IPS-18a (cell line): Measurements from ENCODE around the gene ISLR.
"Not testable (repeated sequence)": the region's sequence is repeated elsewhere in the genome, so short reads cannot be mapped to it uniquely, and the experiment has no call there.

ENCODE experiments used
- H3K27ac ChIP-seq: one replicate; pipeline ENCODE4 v1.5.1; 2013; ENCODE audit warnings: low read length
- H3K27me3 ChIP-seq: one replicate; pipeline ENCODE4 v1.6.1; 2013; ENCODE audit warnings: mild to moderate bottlenecking, low read length; ENCODE audit not compliant: control insufficient read depth, insufficient read depth
- H3K36me3 ChIP-seq: one replicate; pipeline ENCODE4 v1.6.1; 2013; ENCODE audit warnings: low read depth, low read length; ENCODE audit not compliant: control insufficient read depth
- H3K4me1 ChIP-seq: one replicate; pipeline ENCODE4 v1.6.1; 2013; ENCODE audit warnings: low read depth, low read length; ENCODE audit not compliant: control insufficient read depth
- H3K4me3 ChIP-seq: one replicate; pipeline ENCODE4 v1.5.1; 2013; ENCODE audit warnings: low read length
- H3K9ac ChIP-seq: one replicate; pipeline ENCODE4 v1.6.1; 2013; ENCODE audit warnings: mild to moderate bottlenecking, low read length, moderate library complexity
- H3K9me3 ChIP-seq: one replicate; pipeline ENCODE4 v1.6.1; 2013; ENCODE audit warnings: low read depth, low read length; ENCODE audit not compliant: control insufficient read depth

The ISLR gene

DNA sequence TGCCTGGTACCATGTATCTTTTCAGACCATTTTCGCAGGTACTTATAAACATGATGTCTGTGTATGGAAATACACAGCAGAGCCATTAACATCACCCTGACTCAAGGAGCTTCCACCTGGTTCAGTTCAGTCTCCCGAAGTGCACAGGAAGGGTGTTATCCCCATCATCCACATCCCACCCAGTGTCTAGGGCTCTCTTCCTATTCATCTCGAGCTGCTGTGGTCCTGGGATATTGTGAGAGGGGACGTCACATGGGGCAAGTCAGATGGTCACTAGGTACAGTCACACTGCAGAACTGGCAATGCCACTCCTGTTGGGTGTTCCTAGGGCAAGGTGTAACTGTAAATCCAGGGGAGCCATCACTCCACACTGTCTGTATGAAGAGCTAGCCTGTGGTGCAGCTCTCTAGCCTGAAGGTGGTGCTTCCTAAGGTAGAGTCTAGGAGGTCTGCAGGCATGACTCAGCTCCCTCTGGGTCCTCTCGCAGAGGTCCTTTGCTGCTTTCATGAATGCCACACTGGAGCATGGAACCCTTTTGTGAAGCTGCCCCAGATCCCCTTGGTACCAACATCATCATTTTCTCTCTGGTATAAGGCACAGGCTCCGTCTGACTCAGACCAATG is 29.2 kb upstream of the ISLR start:
- Histone ChIP-seq H3K4me1 (peaks cover 27% of the 10 kb centered on the region), H3K9ac (no peak overlapping the region), H3K36me3 (no peaks in the 10 kb centered on the region), H3K27ac (no peak overlapping the region), H3K9me3 (no peaks in the 10 kb centered on the region), H3K27me3 (peaks cover 2% of the 10 kb centered on the region), H3K4me3 (no peak overlapping the region)

DNA sequence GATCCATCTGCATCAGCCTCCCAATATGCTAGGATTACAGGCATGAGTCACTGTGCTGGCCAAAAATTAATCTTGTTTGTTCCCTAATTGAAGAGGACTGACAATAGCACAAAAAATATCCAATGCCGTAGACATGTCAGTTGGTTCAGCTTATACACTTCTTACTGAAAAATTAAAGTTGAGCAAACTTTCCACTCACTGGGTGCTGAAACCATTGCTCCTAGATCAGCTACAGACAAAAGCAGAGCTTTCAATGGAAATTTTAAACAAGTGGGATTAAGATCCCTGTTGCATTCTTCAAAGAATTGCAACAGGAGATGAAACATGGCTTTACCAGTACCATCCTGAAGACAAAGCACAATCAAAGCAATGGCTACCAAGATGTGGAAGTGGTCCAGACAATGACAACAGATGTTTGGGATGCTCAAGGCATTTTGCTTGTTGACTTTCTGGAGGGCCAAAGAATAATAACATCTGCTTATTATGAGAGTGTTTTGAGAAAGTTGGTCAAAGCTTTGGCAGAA is 27.2 kb upstream of the ISLR start:
- H3K36me3 ChIP-seq = no peaks in the 10 kb centered on the region
- no peaks in the 10 kb centered on the region for H3K9me3 ChIP-seq
- no peak overlapping the region for H3K9ac ChIP-seq

DNA sequence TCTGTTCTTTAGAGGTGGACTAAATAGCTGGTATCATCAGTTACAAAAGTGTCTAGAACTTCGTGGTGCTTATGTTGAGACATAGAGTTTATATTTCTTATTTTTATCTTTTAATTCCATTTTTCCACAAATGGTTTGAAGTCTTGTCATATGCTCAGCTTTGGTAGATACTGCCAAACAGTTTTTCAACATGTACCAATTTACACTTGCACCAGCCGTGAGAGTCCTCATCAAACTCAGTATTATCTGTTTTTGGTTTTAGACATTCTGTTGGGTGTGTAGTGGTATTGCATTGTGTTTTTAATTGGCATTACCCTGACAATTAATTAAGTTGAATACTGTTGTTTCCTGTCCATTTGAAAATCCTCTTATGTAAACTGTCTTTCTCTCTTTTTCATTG is 26.5 kb upstream of the ISLR start:
- no peak overlapping the region for H3K27ac ChIP-seq
- no peak overlapping the region for H3K9ac ChIP-seq
- no peaks in the 10 kb centered on the region for H3K36me3 ChIP-seq
- no peaks in the 10 kb centered on the region for H3K9me3 ChIP-seq
- H3K4me1 ChIP-seq = peaks cover 7% of the 10 kb centered on the region
- no peak overlapping the region for H3K4me3 ChIP-seq
- H3K27me3 ChIP-seq = no peaks in the 10 kb centered on the region

More for the DNA sequence above, 27.2 kb upstream of the ISLR start:
- Histone ChIP-seq H3K4me1 (peaks cover 10% of the 10 kb centered on the region), H3K4me3 (no peak overlapping the region), H3K27me3 (no peaks in the 10 kb centered on the region), H3K27ac (no peak overlapping the region)

DNA sequence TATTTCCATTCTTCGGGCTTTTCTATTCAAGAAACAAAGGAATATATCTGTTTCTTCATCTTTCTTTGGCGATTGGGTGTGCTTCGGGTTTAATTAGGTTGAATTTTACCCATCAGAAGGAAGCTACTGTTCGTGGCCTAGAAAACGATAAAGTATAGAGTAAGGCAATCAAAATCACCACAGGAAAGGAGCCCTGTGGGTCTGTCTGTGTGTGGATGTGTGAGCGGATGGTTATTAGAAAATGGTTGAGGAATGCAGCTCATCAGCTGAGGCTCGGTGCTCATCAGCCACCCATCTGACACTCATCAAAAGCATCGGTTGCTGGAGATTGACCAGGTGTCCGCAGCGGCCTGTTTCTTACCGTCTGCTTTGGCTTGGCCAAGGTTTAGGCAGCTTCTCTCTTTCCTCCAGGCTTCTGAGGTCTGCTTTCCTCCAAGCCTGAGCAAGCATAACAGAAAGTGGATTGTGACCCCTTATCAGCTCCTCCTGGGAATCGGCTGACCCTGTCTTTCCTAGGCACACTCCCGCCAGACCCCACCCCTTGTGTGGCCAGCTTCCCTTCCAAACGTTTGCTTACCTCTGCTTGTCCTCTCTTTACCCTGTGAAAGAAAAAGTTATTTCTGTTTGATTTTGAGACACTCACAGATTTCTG is 17.6 kb upstream of the ISLR start:
- Histone ChIP-seq H3K27ac (no peak overlapping the region), H3K27me3 (no peaks in the 10 kb centered on the region), H3K4me1 (no peaks in the 10 kb centered on the region), H3K4me3 (no peak overlapping the region), H3K36me3 (no peaks in the 10 kb centered on the region), H3K9ac (no peak overlapping the region), H3K9me3 (no peaks in the 10 kb centered on the region)

DNA sequence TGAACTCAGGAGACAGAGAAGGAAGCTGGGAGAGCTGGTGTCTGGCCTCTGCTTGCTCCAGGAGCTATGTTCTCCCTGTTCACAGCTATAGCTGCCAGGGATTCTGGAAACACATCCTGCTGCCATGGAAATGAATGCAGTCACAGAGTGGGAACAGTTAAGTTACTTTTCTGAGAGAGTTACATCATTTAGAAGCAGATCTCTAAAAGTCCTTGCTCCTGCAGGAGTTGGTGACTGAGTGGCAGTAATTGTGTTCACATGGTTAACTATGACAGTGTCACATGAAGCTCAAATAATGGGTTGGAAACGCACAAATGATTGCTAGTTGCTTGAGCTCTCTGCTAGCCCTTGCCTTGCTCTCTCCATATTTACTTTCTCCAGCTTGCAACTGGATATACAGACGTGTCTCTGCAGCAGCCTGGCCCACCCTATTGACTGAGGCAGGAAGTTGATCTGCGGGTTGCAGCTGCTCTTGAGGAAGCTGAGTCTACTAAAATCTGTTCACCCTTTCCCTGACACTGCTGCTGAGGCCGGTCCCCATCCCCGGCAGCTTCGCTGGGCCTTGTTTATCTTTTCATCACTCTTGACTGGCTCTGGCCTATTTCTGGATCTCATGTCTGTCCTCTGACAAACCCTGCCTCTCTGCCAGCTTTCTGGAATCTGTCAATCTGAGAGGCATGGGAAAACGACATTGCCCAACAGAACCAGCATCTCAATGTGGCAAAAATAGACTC is 16.7 kb upstream of the ISLR start:
- Histone ChIP-seq H3K9ac (no peak overlapping the region), H3K27me3 (no peaks in the 10 kb centered on the region), H3K9me3 (no peaks in the 10 kb centered on the region), H3K27ac (no peak overlapping the region), H3K36me3 (no peaks in the 10 kb centered on the region), H3K4me3 (no peak overlapping the region), H3K4me1 (no peaks in the 10 kb centered on the region)

DNA sequence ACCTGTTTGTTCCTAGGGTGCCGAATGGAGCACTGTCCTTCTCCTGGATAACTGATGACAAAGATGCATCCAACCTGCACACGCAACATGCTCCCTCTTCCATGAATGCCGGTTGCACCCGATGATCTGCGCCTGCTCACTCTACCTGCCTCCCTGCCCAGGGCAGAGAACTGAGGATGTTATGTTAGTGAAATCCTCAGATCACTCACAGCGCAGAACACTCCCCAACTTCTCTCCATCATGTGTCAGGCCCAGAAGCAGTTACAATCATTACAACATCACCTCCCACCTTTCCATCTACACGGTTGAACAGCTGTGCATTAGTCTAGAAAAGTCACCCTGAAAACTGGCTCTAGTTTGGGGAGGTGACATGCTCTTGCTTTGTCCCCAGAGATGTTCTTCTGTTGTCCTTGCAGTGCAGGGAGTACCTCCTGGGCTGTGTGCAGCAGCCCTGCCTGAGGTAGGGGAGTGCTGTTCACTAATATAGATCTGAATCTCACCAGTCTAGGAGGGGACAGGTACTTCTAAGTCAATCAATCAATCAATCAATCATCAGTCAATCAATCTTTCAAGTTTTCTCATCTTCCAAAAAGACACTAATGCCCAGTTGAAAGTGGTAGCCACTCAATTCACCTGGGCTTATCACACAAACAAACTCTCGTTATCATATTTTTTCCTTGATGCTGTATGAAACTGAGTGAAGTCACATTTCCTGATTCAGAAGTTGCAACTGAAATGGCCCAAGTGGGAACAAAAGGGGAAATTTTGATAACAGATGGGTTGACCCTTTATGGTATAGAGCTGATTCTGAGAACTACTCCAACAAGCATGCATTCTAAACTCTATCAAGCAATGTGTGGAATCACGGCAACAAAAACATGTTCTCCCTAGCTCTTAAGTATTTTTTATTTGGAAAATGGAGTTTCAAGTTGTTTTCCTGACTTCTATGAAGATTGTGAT is 15.4 kb upstream of the ISLR start:
- Histone ChIP-seq H3K4me1 (no peaks in the 10 kb centered on the region), H3K36me3 (no peaks in the 10 kb centered on the region), H3K4me3 (no peak overlapping the region), H3K9ac (no peak overlapping the region), H3K27ac (no peak overlapping the region), H3K27me3 (no peaks in the 10 kb centered on the region), H3K9me3 (no peaks in the 10 kb centered on the region)

DNA sequence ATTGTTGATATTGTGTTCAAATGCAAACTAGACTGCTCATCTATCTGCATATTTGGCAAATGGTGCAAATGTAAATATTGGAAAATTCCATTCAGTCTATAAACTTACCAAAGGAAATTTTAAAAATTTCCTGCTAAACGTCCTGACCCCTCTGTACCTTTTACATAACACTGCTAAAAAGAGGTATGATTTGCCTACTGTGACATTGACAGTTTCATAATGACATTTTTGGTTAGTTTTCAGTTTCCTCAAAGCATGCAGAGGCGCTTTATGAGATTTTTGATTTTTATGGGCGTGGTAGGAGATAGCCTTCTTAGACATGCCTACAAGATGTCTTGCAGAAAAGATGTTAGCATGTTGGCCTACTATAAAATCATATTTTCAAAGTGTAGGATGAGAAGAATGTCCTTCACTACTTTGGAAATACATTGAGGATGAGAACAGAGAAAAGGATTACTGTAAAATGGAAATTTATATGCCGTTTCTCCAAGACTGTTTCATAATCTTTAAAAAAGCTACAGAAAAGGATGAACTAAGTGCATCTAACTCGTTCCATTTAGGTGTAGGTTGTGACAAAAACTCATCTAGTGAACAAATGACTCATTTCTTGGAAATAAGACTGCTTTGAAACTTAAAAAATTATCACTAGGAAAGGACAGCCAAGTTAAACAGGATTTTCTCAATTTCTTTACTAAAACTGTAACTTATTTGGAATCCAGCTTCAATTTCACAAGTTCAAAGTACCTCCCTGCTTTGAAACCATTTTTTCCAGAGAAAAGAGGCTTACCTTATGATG is 14.5 kb upstream of the ISLR start:
- Histone ChIP-seq H3K27me3 (no peaks in the 10 kb centered on the region), H3K9me3 (no peaks in the 10 kb centered on the region), H3K27ac (no peak overlapping the region), H3K4me1 (no peaks in the 10 kb centered on the region), H3K4me3 (no peak overlapping the region), H3K36me3 (no peaks in the 10 kb centered on the region), H3K9ac (no peak overlapping the region)

DNA sequence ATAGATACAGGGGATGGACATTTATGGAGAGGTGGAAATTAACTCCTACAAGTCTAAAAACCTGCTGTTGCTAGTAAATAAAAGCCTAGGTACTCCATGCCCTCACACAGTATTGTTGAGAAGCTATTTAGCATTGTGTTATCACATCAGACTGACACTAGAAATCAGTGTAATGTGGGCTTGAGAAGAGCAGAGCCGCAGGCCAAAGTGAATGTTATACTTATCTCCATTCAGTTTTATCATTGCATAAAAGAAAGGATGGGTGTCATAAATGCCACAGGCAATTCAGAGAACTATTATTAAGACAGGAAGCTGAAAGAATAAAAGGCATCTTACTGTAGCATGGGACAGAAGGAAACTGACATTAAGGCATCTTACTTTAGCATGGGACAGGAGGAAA is 13.7 kb upstream of the ISLR start:
- Histone ChIP-seq H3K9me3 (no peaks in the 10 kb centered on the region), H3K27me3 (no peaks in the 10 kb centered on the region), H3K4me1 (no peaks in the 10 kb centered on the region), H3K27ac (no peak overlapping the region), H3K4me3 (no peak overlapping the region), H3K36me3 (no peaks in the 10 kb centered on the region), H3K9ac (no peak overlapping the region)

DNA sequence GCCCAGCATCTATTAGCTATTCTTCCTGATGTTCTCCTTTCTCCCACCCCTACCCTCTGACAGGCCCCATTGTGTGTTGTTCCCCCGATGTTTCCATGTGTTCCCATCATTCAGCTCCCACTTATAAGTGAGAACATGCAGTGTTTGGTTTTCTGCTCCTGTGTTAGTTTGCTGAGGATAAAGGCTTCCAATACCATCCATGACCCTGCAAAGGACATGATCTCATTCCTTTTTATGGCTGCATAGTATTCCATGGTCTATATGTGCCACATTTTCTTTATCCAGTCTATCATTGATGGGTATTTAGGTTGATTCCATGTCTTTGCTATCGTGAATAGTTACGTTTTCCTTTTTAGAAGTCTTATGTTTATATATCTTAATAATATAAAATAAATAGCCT is 13.1 kb upstream of the ISLR start:
- not testable (repeated sequence) for H3K27me3 ChIP-seq, H3K4me1 ChIP-seq, H3K36me3 ChIP-seq, H3K27ac ChIP-seq, H3K9me3 ChIP-seq, H3K4me3 ChIP-seq, H3K9ac ChIP-seq

DNA sequence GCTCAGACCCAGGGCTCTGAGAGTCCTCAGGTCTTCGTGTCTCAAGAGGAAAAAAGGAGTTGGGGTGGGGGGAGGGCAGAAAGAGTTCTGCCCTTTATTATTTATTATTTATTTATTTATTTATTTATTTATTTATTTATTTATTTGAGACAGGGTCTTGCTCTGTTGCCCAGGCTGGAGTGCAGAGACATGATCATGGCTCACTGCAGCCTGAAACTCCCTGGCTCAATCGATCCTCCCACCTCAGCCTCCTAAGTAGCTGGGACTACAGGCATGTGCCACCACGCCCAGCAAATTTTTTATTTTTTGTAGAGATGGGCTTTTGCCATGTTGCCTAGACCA is 11.3 kb upstream of the ISLR start:
- H3K27me3 ChIP-seq, H3K4me1 ChIP-seq, H3K4me3 ChIP-seq, H3K9me3 ChIP-seq, H3K27ac ChIP-seq, H3K36me3 ChIP-seq, H3K9ac ChIP-seq: not testable (repeated sequence)
